Astrocyte (in vitro differentiated cells and primary cell): ENCODE data around the gene MAP3K10.

Source experiments
- CTCF ChIP-seq: IDR thresholded peaks from 2 replicates; pipeline ENCODE4 v1.5.1; 2011; ENCODE audit warnings: low read depth, mild to moderate bottlenecking, inconsistent platforms, low read length, moderate library complexity; ENCODE audit not compliant: insufficient read depth
- EZH2 ChIP-seq: IDR thresholded peaks from 2 replicates; pipeline ENCODE4 v1.6.1; 2012; ENCODE audit warnings: mild to moderate bottlenecking, low read length, inconsistent platforms; ENCODE audit not compliant: insufficient read depth

- TF ChIP-seq CTCF, result no peak
- no peak for TF ChIP-seq EZH2
These were observed 12.5 kb upstream of the MAP3K10 start for GRCh38 chr19:40178756-40179155.
